Muscle of back (tissue), 13 donors: ENCODE measurements around the gene TST. TPM values are rescaled to one million over a fixed set of nuclear protein-coding genes. Genes with fewer than 3 reads are reported as not detected.

ENCODE experiments used
- DNase-seq, 3 donors: peaks; one replicate each; pipeline versions ENCODE4 v3.0.0 to v3.0.0-alpha.2; 2013
- long read RNA-seq, 9 donors: transcript quantifications; one replicate each; lab custom pipeline, GENCODE V29; 2026
- polyA plus RNA-seq, 10 donors: library from polyadenylated mRNA; unstranded; fragments of 120-200 nt; gene quantifications; one replicate each; pipeline ENCODE4 v1.2.1, GENCODE V29; 2013; ENCODE audit not compliant: insufficient read length in 10 of 10

The TST gene
- polyA plus RNA-seq, result 10 to 100 TPM; 11.3 to 18.4 (median 15.3) TPM
- long read RNA-seq, donor 1, partial matches to known transcripts, result 27 of 38 reads
- long read RNA-seq, donor 1, other reads (novel, unspliced or antisense), result 7 of 38 reads
- long read RNA-seq, donor 2, partial matches to known transcripts, result 29 of 33 reads
- long read RNA-seq, donor 2, other reads (novel, unspliced or antisense), result 0 of 33 reads
- long read RNA-seq, donor 3, result 0 reads
- long read RNA-seq, donor 4, partial matches to known transcripts, result 26 of 30 reads
- long read RNA-seq, donor 4, other reads (novel, unspliced or antisense), result 0 of 30 reads
- long read RNA-seq, donor 5, partial matches to known transcripts, result 141 of 153 reads
- long read RNA-seq, donor 5, other reads (novel, unspliced or antisense), result 7 of 153 reads
- long read RNA-seq, donor 6, transcript TST-202 (2 exons, 1,797 nt), result major isoform, 5 of 106 reads
- long read RNA-seq, donor 6, partial matches to known transcripts, result 89 of 106 reads
- long read RNA-seq, donor 6, other reads (novel, unspliced or antisense), result 8 of 106 reads
- long read RNA-seq, donor 7, partial matches to known transcripts, result 66 of 72 reads
- long read RNA-seq, donor 7, other reads (novel, unspliced or antisense), result 0 of 72 reads
- long read RNA-seq, donor 8, partial matches to known transcripts, result 48 of 66 reads
- long read RNA-seq, donor 8, other reads (novel, unspliced or antisense), result 12 of 66 reads
- long read RNA-seq, donor 9, partial matches to known transcripts, result 0 of 1 reads
- long read RNA-seq, donor 9, other reads (novel, unspliced or antisense), result 0 of 1 reads

- DNase-seq, result peak; percentile 69 to 92 (median 81)
These were observed at the start of gene TST, which contains the start of gene MPST for GRCh38 chr22:37019309-37020191. Gene TST (minus strand): TSS chr22:37019447. CDS start chr22:37018732, 715 bp downstream. Gene MPST (plus strand): TSS chr22:37019742. CDS start chr22:37019837, 95 bp downstream.

- no peak for DNase-seq
These were observed 49.6 kb upstream of the TST start for GRCh38 chr22:37068859-37069258.

- no peak for DNase-seq
These were observed 48.2 kb upstream of the TST start for GRCh38 chr22:37067428-37067827.

GRCh38 chr22:37065961-37066360, 46.7 kb upstream of the TST start:
- DNase-seq, result no peak

- no peak for DNase-seq
These were observed 45.9 kb upstream of the TST start for GRCh38 chr22:37065180-37065579.

- DNase-seq, result no peak
These were observed 45.3 kb upstream of the TST start for GRCh38 chr22:37064553-37064952.

GRCh38 chr22:37063431-37064420, 44.5 kb upstream of the TST start:
- DNase-seq, result no peak

- DNase-seq, result no peak
These were observed 43.6 kb upstream of the TST start for GRCh38 chr22:37062702-37063381.

GRCh38 chr22:37062376-37062675, 43.1 kb upstream of the TST start:
- no peak for DNase-seq

GRCh38 chr22:37061611-37062375, 42.5 kb upstream of the TST start:
- DNase-seq, result no peak

- no peak for DNase-seq
These were observed 41.8 kb upstream of the TST start for GRCh38 chr22:37060801-37061610.

GRCh38 chr22:37059876-37060449, 40.7 kb upstream of the TST start:
- DNase-seq, result no peak

- DNase-seq, result no peak
These were observed 39.9 kb upstream of the TST start for GRCh38 chr22:37058917-37059701.

GRCh38 chr22:37057796-37058510, 38.7 kb upstream of the TST start:
- no peak for DNase-seq

GRCh38 chr22:37057226-37057625, 38.0 kb upstream of the TST start:
- DNase-seq, result no peak

GRCh38 chr22:37056246-37056645, 37.0 kb upstream of the TST start:
- no peak for DNase-seq
